AG08396 (cell line): ENCODE data around the gene NEXMIF.
"Not testable (repeated sequence)": the region's sequence is repeated elsewhere in the genome, so short reads cannot be mapped to it uniquely, and the experiment has no call there.

Experiments used
- DNase-seq: peaks from one replicate; pipeline ENCODE4 v3.0.0; 2012; ENCODE audit warnings: low spot score, mixed read lengths

Gene NEXMIF

GRCh38 chrX:74925225-74926088 lies at the start of gene NEXMIF:
TSS of gene NEXMIF (minus strand) at chrX:74925452.
- peak; percentile 38 for DNase-seq

DNA sequence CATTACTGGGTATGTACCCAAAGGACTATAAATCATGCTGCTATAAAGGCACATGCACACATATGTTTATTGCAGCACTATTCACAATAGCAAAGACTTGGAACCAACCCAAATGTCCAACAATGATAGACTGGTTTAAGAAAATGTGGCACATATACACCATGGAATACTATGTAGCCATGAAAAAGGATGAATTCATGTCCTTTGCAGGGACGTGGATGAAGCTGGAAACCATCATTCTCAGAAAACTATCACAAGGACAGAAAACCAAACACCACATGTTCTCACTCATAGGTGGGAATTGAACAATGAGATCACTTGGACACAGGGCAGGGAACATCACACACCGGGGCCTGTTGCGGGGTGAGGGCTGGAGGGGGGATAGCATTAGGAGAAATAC lies 36.7 kb upstream of the NEXMIF start:
- DNase-seq = not testable (repeated sequence)

DNA sequence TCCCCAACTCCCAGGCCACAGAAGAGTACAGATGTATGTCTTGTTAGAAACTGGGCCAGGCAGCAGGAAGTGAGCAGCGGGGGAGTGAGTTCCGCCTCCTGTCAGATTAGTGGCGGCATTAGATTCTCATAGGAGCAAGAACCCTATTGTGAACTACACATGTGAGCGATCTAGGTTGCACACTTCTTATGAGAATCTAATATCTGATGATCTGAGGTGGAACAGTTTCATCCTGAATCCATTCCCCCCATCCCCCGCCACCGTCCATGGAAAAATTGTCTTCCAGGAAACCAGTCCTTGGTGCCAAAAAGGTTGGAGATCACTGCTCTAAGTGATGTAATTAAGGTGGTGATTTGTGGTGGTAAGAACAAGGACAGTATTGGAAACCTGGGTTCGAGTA lies 24.5 kb upstream of the NEXMIF start:
- no peak for DNase-seq

DNA sequence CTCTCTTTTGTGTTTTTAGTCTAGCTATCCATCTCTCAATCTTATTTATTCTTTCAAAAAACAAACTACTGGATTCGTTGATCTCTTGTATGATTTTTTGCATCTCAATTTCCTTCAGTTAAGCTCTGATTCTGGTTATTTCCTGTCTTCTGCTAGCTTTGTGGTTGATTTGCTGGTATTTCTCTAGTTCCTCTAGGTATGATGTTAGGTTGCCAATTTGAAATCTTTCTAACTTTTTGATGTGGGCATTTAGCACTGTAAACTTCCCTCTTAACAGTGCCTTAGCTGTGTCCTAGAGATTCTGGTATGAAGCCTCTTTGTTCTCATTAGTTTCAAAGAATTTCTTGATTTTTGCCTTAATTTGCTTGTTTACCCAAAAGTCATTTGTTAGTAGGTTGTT lies 15.2 kb upstream of the NEXMIF start:
- DNase-seq = no peak

GRCh38 chrX:74931214-74931613 lies 6.0 kb upstream of the NEXMIF start:
- DNase-seq = no peak

- DNase-seq = peak; percentile 17
Measured at GRCh38 chrX:74924449-74925224, 615 bp downstream of the NEXMIF start.

GRCh38 chrX:74923942-74924448 lies 1.3 kb downstream of the NEXMIF start:
- DNase-seq = no peak

DNA sequence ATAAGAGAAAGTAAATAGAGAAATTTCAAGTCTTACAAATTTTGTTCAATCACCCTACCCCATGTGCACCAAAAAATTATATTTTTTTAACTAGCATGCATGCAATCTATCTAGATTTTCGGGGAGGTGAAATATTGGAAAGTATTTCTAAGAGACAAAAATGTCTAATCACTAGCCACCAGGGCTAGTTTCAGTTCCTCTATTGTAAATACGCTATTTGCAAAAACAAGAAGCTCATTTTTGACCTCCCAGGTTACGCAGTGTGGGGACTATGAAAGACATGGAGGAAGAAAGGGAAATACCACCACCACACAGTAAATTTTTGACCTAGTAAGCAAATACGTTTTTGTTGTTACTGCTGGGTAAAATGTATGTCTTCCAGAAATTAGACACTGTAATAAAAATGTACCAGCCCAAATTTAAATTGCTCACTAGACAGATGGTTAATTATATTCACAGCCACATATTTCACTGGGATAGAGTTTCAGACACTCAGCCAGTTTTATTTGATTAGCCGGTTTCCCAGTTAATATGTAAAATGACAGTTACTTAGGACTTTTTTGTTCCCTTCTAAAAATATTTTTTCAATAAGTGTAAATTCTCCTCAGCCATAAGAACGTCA lies 2.2 kb downstream of the NEXMIF start:
- DNase-seq = no peak

GRCh38 chrX:74911494-74911893 lies 13.8 kb downstream of the NEXMIF start:
- DNase-seq = no peak

DNA sequence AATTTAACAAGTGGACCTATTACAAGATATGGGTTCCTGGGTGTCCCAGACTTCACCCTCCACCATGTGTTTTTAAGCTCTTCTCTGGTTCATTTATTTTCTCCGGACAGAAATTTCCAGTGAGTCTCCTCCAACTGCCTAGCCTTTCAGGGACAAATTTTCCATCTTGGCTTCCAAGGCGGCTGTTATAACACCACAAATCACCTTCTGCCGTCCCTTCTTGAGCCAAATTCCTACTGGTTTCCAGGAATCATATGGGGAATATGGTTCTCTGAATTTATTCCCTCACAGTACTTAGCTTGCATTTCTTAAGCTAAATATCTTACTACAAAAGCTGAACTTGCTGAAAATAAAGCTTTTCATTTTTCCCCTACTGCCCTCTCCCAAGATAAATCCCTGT lies 18.8 kb downstream of the NEXMIF start:
- no peak for DNase-seq

DNA sequence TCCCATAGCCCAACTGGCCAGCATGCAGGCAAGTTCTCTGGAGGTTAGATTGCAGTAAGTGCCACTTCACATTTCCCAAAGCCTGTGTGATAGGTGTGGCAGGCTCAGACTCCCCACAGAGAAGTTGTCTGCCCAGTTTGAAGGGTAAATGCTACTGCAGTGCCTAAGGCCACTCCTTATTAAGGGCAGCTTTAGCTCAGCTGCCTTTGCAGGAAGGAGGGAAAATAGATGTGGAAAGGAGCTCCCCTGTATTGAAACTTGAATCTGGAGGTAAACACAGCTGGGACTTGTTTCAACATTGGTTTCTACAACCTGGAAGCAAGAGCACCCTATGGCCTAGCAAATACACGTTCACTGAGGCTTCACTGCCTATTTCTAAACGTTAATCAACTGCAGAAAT lies 22.4 kb downstream of the NEXMIF start:
- no peak for DNase-seq

DNA sequence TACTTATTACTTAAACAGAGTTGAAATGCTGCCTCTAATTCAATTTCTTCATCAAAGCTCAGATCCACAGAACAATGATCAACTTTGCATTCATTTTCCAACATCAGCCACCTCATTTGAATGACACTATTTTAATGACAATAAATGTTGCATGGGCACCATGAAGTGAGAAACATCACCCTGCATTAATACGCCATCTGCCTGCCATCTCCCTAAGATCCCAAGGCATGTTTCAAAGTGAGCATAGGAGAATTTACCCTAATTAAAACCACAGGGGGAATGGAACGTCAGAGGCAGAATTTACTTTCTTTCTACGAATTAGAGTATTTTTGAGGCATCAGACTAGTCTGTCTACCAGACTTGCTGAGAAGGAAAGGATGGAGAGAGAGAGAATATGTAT lies 32.7 kb downstream of the NEXMIF start:
- no peak for DNase-seq

GRCh38 chrX:74890676-74891430 lies 34.4 kb downstream of the NEXMIF start:
- no peak for DNase-seq

DNA sequence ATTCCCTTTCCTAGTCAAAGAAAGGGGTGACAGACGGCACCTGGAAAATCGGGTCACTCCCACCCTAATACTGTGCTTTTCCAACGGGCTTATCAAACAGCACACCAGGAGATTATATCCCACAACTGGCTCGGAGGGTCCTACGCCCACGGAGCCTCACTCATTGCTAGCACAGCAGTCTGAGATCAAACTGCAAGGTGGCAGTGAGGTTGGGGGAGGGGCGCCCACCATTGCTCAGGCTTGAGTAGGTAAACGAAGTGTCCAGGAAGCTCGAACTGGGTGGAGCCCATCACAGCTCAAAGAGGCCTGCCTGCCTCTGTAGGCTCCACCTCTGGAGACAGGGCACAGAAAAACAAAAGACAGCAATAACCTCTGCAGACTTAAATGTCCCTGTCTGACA lies 42.9 kb downstream of the NEXMIF start:
- not testable (repeated sequence) for DNase-seq

GRCh38 chrX:74865725-74866124 lies 59.5 kb downstream of the NEXMIF start:
- no peak for DNase-seq

GRCh38 chrX:74853255-74853654 lies 72.0 kb downstream of the NEXMIF start:
- DNase-seq = no peak

DNA sequence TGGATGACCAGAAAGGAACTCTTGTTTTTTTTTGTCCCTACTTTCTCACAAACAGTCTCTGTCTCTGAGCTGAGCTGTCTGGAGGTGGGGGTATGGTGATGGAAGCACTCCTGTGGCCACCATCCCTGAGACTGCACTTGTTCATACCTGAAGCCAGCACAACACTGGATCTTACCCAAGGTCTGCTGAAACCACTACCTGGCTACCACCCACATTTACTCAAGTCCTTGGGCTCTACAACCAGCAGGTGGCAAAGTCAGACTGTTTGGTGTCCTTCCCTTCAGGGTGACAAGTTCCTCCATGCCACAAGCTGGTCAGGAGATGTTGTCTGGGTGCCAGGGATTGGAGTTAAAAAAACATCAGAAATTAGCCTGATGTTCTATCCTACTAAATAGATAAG lies 89.7 kb downstream of the NEXMIF start:
- DNase-seq = no peak

DNA sequence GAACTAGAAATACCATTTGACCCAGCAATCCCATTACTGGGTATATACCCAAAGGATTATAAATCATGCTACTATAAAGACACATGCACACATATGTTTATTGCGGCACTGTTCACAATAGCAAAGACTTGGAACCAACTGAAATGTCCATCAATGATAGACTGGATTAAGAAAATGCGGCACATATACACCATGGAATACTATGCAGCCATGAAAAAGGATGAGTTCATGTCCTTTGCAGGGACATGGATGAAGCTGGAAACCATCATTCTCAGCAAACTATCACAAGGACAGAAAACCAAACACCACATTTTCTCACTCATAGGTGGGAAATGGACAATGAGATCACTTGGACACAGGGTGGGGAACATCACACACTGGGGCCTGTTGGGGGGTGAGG lies 105.5 kb downstream of the NEXMIF start:
- not testable (repeated sequence) for DNase-seq

DNA sequence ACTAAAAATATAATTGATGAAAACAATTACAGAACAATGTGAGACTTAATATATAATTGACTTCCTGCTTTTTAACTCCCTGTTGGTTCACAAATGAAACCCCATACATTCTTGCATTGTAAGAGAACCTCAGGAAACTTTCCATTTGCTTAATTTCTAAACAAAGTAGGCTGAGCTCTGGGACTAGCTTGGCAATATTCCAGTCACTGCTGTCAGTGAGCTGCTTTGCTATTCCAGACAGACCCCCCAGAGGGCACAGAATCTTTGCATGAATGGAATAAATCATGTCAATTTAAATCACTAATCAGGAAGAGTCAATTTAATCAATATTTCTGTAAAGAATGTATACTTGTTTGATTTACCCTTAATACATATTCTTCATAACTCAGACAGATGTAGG lies 110.6 kb downstream of the NEXMIF start:
- DNase-seq = no peak

DNA sequence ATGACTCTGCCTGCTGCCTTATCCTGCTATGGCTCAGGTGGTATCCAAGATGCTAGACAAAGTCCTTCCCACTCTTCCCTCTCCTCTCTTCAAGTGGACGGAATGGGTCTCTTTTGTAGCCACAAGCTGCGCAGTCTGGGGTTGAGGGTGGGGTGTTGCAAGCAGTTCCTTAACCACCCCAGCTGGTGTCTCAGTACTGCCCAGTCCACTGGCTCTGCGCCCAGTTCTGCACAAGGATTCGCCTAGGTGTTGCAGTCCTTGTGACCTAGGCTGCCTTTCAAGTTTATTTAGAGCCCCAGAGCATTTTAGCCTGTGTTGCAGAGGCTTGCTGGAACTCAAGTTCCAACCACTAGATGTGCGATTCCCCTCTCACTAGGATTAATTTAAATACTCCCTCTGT lies 120.7 kb downstream of the NEXMIF start:
- DNase-seq = no peak

GRCh38 chrX:74800062-74800461 lies 125.2 kb downstream of the NEXMIF start:
- no peak for DNase-seq

GRCh38 chrX:74797338-74797887 lies 127.8 kb downstream of the NEXMIF start:
- no peak for DNase-seq
